Esophagus mucosa (tissue), 1 donor: ENCODE results near the gene B4GALT1. TPM values are rescaled to one million over a fixed set of nuclear protein-coding genes. Genes with fewer than 3 reads are reported as not detected.
"Not testable (repeated sequence)": the region's sequence is repeated elsewhere in the genome, so short reads cannot be mapped to it uniquely, and the experiment has no call there.

Experiments
- ATAC-seq: fragments of 200-7000 bp; cut with Tn5 transposase; one replicate; pipeline ENCODE4 v1.9.1; 2020
- total RNA-seq: library from RNA; stranded (reverse); gene quantifications from one replicate; pipeline ENCODE4 v1.2.4, GENCODE V29; 2023
- donor health status: DM: yes; HTN: yes; CAD: no.

Gene B4GALT1
- total RNA-seq, 1 donor from 2014 or later, result 50.9 TPM

DNA sequence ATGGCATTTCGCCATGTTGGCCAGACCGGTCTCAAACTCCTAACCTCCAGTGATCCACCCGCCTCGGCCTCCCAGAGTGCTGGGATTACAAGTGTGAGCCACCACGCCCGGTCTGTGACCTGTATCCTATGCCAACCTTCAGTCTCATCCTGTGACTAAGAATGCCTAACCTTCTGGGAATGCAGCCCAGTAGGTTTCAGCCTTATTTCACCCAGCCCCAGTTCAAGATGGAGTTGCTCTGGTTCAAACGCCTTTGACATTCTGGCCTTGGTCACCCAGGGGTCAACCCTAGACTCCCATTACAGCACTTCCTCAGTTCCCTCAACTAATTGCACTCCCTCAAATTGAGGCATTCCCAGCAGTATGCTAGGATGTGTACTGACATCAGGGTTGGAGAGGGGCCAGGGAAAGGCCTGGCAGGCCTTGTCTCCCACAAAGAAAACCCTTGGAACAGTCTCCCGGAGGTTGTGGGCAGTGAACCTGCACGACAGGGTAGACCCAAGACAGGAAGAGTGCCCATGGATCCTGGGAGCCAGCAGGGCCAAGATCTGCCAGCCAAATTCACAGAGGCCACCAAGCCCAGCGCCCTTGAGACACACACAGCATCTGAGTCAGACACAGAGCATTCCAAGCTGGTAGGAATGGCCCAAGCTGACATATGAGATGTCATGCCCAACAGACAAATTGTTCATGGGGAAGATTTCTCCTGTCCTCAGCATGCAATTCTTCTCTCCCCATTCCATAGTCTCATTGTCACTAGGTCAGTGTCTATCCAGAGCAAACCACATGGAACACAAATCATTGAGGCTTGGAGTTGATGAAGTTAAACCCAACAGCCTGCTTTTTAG lies 65.8 kb downstream of the B4GALT1 start:
- peak; percentile 84 for ATAC-seq

DNA sequence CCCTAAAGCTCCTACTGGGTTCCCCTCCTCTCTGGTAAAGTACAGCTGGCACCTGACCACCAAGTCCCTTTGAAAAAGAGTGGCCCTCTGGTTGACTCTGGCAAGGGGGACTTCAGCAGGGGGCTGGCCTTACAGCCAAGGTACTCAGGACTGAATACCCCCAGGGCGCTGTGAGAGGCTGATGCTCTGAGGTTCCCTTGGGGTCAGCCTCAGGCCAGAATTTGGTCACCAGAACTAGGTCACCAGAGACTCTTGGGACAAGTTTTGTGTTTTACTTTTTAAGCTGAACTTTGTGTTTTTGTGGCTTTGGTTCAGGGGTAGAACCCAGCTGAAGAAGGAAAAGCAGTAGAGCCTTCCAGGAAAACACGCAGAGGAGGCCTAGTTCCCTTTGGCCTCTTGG lies 67.4 kb downstream of the B4GALT1 start:
- no peak for ATAC-seq

DNA sequence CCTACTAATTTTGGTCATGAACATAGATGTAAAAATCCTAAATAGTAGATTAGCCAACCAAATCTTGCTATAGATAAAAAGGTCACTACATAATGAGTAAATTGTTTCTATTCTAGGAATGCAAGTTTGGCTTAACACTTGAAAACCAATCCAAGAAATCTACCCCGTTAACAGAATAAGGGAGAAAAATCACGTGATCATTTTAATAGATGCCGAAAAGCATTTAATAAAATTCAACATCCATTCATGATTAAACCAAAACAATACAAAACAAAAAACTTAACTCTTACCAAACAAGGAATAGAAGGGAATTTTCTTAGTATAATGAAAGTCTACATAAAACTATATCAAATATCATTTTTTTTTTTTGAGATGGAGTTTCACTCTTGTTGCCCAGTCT lies 69.9 kb downstream of the B4GALT1 start:
- ATAC-seq, result no peak

DNA sequence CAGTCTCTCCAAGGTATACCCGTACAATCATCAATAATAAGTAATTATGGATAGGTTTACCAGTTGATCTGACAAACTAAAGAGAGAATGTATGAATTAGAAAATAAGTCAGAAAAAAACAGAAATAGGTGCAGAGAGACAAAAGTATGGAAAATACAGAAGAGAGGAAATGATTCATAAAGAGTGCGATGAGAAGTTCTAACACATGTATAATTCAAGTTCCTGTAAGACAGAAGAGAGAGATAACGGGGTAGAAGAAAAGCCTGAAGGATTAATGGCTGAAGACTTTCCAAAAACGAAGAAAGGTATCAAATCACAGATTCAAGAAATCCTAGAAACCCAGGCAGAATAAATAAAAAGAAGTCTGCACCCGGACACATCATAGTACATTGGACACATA lies 74.5 kb downstream of the B4GALT1 start:
- ATAC-seq, result no peak

DNA sequence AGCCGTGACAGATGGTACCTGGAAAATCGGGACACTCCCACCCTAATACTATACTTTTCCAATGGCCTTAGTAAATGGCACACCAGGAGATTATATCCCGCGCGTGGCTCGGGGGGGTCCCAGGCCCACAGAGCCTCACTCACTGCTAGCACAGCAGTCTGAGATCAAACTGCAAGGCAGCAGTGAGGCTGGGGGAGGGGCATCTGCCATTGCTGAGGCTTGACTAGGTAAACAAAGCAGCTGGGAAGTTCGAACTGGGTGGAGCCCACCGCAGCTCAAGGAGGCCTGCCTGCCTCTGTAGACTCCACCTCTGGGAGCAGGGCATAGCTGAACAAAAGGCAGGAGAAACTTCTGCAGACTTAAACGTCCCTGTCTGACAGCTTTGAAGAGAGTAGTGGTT lies 81.5 kb downstream of the B4GALT1 start:
- not testable (repeated sequence) for ATAC-seq

DNA sequence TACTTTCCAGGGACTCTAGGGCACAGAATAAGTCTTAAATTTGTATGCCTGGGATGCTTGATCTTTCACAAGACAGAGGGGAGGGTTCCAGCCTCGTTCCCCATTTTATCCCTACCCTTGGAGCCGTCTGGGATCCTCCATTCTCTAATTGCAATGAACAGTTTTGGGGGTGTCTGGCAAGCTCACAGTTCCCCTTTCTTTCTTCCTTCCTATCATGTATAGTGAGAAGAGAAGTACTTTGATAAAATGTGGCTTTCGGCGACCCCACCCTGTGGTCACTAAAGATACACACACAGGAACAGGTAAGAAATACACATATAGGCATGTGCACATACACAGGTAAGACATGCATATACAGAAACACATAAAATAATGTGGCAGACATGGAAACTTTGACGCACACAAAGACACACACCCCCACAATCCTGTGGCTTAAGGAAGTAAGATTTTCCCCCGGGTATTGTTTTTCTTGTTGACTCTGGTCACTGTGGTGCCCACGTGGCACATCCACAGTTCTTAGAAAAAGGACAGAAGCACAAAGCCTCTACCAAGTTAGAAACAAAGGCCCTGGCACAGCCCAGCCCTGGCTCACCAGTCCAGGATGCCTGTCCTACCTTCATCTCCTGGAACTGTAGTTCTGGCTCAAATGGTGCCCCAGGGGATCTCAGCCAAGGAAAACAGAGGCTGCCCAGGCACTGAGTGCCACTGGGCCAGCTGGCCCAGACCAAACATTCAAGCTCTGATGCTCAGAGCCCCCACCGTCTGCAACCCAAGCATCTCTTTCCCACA lies 84.4 kb downstream of the B4GALT1 start:
- ATAC-seq, result peak; percentile 18

DNA sequence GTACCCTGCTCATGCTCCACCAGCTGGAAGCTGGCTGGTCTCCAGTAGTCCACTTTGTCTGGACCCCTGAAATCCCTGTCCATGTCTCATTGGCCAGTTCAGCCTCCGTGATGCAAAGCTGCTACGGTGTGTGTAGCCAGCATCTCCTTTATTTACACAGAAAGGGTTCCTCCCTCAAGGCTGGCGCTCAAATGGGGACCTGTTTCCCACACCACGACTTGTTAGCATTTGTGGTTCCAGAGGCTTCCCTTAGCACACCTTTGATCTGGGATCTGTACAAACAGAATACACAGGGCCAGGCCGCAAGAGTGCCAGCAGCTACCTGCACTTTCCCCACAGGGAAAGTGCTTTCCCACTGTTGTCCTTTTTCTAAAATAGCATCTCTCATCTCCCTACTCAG lies 85.0 kb downstream of the B4GALT1 start:
- no peak for ATAC-seq

DNA sequence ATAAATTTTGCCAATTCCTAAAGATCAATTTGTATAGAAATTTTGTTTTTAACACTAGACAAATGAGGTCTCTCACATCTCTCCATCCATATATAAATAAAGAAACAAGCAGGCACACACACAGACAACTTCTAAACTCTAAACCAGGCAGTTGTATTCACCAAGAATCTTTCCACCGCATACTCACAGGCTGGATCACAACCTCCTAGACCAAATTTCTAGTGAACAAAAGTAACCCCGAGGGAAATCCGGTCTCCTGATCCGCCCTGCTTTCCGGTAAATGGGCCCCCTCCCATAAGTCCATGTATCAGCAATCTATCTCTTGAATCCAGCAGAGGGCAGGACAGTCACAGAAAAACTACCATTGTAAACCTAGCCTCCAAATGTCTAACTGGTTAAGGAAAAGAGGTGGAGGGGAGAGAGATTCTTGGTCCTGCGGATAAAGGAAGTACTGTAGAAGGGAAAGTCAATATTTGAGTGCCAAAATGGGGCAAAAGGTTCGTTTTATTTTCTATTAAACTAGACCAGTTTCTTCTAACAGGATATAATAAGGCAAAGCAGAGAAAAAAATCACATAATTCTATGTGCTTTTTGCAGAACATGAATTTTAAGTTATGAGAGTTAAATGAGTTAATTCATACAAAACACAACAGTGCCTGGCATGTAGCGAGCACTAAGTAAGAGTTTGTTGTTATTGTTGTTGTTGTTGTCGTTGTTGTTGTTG lies 85.8 kb downstream of the B4GALT1 start:
- ATAC-seq, result peak; percentile 71

DNA sequence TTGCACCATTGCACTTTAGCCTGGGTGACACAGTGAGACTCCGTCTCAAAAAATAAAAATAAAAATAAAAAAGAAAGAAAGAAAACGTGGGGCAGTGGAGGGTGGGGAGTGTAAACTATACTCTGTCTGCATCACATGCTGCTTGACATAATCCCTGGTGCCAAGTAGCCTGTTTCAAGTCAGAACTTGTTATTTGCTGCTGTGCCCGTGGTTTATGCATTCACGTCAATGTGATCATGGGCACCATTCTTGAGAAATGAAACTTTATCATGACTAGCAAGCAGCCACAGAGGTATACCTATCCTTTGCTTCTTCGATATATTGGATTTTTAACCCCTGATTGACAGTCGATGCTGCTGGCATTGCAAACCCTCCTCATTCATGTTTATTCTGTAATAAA lies 86.6 kb downstream of the B4GALT1 start:
- ATAC-seq, result peak; percentile 66

DNA sequence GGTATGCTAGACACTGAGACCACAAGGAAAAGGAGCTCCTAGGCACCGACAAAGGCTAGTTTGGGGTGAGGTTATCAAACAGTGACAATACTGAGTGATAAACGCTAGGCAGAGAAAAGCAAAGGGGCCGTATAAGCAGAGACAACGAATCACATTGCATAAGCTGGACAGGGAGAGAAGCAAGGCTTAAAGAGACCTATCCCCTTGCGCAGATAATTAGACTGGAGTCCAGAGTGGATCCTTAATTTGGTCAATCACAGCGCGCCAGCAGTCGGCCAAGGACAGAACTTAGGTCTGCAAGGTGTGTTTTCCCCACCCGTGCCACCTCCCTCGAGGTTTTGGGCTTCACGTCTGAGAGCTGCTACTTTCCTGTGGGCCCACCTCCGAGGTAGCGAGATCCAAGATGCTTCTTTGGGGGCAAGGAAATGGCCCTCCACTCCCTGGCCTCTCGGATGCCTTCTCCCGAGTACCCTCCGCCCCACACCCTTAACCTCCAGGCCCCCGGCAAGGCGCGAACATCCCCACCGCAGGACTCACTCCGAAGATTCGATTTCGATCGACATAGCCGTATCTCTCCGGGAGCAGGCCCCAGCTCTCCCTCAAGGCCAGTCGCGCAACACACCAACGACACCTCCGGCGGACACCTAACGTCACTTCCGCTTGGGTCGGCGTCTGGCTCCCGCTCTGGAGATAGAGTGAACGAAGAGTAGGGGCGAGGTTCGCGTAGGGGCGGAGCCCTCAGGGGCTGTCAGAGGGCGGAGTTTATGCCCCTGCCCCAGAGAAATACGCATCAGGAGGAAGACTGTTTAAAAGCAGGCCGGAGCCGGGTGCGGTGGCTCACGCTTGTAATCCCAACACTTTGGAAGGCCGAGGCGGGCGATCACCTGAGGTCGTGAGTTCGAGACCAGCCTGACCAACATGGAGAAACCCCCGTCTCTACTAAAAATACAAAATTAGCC lies 90.8 kb downstream of the B4GALT1 start, which contains the start of gene SMU1:
TSS of gene SMU1 (minus strand) at position 629 of the 959 bp plus-strand sequence. CDS start at position 563, 66 bp downstream.
- peak; percentile 98 for ATAC-seq

DNA sequence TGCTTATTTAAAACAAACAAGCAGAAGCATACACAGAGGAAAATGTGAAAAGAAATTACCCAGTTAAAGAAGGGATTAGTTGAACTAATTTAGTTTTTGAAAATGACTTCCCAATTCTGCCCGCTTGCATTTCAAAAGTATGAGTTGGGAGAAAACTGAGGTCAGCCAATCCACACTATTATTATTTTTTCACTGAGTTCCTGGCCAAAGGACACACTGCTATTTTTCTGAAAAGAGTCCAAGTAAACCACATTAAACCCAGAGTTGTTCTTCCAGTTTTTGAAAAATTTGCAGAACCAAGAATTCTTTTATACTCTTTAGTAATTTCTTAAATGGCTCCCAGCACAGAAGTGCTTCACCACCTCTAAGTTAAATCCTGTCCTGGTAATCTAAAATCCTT lies 98.1 kb downstream of the B4GALT1 start:
- ATAC-seq, result no peak

DNA sequence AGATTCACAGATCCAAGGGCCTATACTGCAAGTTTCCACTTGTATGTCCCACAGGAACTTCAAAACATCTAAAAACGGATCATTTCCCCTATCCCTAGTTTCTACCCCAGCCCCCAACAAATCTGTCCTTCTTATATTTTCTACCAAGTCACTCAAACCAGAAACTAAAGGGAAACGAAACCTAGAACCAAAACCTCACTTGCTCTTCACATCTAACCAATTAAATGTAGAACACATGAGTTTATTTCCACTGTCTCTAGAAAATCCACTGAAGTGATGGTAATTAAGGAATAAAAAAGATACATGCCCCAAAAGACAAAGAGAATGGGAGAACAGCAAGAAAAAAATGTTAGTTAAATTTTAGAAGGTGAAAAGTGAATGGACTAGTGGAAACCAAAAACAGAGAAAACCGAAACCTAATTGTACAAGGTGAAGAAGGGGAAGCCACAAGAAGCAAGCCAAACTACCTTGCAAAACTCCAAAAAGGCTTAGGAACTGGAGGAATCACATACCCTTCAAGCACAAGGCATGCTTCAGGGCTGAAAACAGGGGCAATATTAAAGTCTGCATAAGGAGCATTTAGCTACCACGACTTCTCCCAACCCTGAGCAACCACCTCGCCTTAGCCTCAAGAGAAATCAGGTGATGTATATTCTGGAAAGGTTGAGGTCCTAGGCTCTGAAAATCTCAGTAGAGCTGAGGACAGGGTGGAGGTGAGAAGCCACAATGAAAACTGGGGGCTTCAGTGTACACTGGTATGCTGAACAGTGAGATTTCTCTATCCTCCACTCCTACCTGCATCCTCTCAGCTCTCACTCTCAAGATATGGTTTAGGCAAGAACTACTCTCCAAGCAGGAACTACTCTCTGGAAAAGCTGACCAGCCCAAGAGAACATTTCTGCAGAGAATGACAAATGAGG lies 101.7 kb downstream of the B4GALT1 start:
- no peak for ATAC-seq

Other genes starting within 250 kb of the B4GALT1 start
- 31.4 TPM for gene APTX, start 165.7 kb downstream of the B4GALT1 start, total RNA-seq
- gene DNAJA1, start 142.1 kb downstream of the B4GALT1 start, total RNA-seq, result 26.3 TPM
- gene SMU1, start 90.7 kb downstream of the B4GALT1 start, total RNA-seq, result 11.4 TPM
- not detected for gene SPINK4, start 72.8 kb upstream of the B4GALT1 start, total RNA-seq
- gene BAG1, start 97.4 kb upstream of the B4GALT1 start, total RNA-seq, result 95.3 TPM
- gene CHMP5, start 97.7 kb upstream of the B4GALT1 start, total RNA-seq, result 46.6 TPM
- gene NFX1, start 123.2 kb upstream of the B4GALT1 start, total RNA-seq, result 26.6 TPM
- 1.7 TPM for gene AQP7, start 235.2 kb upstream of the B4GALT1 start, total RNA-seq